Left lung (tissue), 10 donors: ENCODE data around the gene CAMTA1. TPM values are rescaled to one million over a fixed set of nuclear protein-coding genes. Genes with fewer than 3 reads are reported as not detected.

Experiments
- ATAC-seq: fragments of 200-7000 bp; cut with Tn5 transposase; one replicate; pipeline ENCODE4 v1.9.1; 2020; ENCODE audit warnings: moderate library complexity
- DNase-seq, 4 donors: peaks; one replicate each; pipeline ENCODE4 v3.0.0-alpha.2; 2013 to 2020
- H3K27ac ChIP-seq, 2 donors: fragments of 200-600 bp; sonication (generic) in 1 of 2; one replicate each; pipeline versions ENCODE4 v1.5.0 to v1.8.0; 2020 to 2021
- H3K27me3 ChIP-seq, 2 donors: fragments of 200-600 bp; sonication (generic) in 1 of 2; one replicate each; pipeline versions ENCODE4 v1.5.0 to v1.8.0; 2020 to 2021
- H3K36me3 ChIP-seq, 2 donors: fragments of 200-600 bp; sonication (generic) in 1 of 2; one replicate each; pipeline versions ENCODE4 v1.5.0 to v1.8.0; 2020 to 2021
- H3K4me1 ChIP-seq, 2 donors: fragments of 200-600 bp; one replicate each; pipeline ENCODE4 v1.8.0; 2021
- H3K4me3 ChIP-seq, 2 donors: fragments of 200-600 bp; sonication (generic) in 1 of 2; one replicate each; pipeline versions ENCODE4 v1.5.0 to v1.8.0; 2020 to 2021; ENCODE audit warnings: mild to moderate bottlenecking in 1 of 2
- H3K9me3 ChIP-seq, 2 donors: fragments of 200-600 bp; sonication (generic) in 1 of 2; one replicate each; pipeline versions ENCODE4 v1.5.0 to v1.8.0; 2020 to 2021
- intact Hi-C, 2 donors: fragments of 100-400 bp; cut with DNase I; formaldehyde crosslinking; loops; one replicate each; pipeline versions ENCODE4 v1.11.2 to v1.14.2; 2022
- polyA plus RNA-seq, 6 donors: library from polyadenylated mRNA; unstranded; fragments of 120-200 nt; gene quantifications; one replicate each; pipeline ENCODE4 v1.2.1, GENCODE V29; 2013; ENCODE audit not compliant: insufficient read length in 6 of 6
- total RNA-seq, 2 donors: library from RNA; stranded (reverse); fragmentation: NEBNext Ultra II Directional; extraction: Animal tissue kit (Norgen Biotek cat#: 25700); gene quantifications; one replicate each; pipeline ENCODE4 v1.2.1, GENCODE V29; 2021
- TF ChIP-seq, protein P1 (sequence below), 2 donors: fragments of 200-600 bp; sonication (generic) in 1 of 2; IDR thresholded peaks; one replicate each; pipeline versions ENCODE4 v1.5.0 to v1.8.0; 2021; ENCODE audit warnings: antibody characterized with exemption in 2 of 2
- donor health status: DM: no; HTN: yes; CAD: no.
- donor health status: DM: no; HTN: no; CAD: no.

CAMTA1 gene
- total and polyA plus RNA-seq, 8 donors, result 42.7 to 69.1 (median 49.4) TPM

DNA sequence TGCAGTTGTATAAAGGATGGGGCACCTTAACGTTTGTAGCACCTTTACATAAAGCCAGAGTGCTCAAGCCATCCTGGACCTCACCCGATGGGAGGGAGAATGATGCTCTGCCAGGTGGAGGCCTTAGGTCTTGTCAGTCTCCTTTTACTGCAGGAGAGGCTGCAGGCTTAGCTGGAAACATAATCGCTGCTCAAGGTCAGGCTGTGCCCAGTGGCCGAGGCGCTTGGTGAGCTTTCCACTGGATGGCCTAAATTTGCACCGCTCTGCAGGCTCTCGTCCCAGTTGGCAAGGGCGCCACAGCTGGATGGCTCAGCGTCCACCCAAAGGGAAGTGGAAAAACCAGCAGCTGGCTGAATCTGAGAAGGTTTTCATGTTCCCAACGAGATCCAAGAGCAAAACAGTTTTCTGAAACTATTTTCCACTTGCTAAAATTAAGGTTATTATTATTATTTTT is 438.9 kb downstream of the CAMTA1 start:
- Histone ChIP-seq H3K27me3 (peaks cover 0 to 2% of the 10 kb centered on the region in 2 donors), H3K27ac (no peak overlapping the region), H3K4me1 (no peaks in the 10 kb centered on the region), H3K4me3 (no peak overlapping the region), H3K36me3 (no peaks in the 10 kb centered on the region), H3K9me3 (no peaks in the 10 kb centered on the region)
- DNase-seq, result no peak
- TF ChIP-seq, protein P1, sequence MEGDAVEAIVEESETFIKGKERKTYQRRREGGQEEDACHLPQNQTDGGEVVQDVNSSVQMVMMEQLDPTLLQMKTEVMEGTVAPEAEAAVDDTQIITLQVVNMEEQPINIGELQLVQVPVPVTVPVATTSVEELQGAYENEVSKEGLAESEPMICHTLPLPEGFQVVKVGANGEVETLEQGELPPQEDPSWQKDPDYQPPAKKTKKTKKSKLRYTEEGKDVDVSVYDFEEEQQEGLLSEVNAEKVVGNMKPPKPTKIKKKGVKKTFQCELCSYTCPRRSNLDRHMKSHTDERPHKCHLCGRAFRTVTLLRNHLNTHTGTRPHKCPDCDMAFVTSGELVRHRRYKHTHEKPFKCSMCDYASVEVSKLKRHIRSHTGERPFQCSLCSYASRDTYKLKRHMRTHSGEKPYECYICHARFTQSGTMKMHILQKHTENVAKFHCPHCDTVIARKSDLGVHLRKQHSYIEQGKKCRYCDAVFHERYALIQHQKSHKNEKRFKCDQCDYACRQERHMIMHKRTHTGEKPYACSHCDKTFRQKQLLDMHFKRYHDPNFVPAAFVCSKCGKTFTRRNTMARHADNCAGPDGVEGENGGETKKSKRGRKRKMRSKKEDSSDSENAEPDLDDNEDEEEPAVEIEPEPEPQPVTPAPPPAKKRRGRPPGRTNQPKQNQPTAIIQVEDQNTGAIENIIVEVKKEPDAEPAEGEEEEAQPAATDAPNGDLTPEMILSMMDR (IDR thresholded peaks at IDR 0.05), result no peak
- intact Hi-C loops, result no loop called here
- ATAC-seq, result no peak

DNA sequence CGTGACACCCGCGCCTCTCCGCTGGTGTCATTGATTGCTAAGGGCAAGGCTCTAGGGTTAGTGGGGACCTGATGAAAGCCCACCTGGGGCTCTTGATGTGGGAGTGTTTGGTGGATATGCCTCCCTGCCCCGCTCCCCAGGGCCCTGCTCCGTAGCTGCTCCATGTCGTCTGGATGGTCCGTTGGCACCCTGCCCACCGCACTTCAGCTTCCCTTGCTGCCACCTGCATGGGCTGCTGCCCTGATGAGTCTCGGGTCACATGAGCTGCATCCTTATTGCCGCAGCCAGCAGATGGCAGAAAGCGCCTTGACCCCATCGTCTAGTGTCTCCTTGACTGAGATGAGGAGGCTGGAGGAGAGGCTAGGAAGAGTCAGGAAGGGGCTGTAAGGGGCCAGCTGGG is 439.4 kb downstream of the CAMTA1 start:
- TF ChIP-seq, protein P1 (IDR thresholded peaks at IDR 0.05), result no peak
- H3K4me1 ChIP-seq, result no peaks in the 10 kb centered on the region
- ATAC-seq (no peak), DNase-seq (no peak)
- no peaks in the 10 kb centered on the region for H3K9me3 ChIP-seq
- no peak overlapping the region for H3K4me3 ChIP-seq
- no peak overlapping the region for H3K27ac ChIP-seq
- H3K36me3 ChIP-seq, result no peaks in the 10 kb centered on the region
- H3K27me3 ChIP-seq, result no peaks in the 10 kb centered on the region
- intact Hi-C loops, result no loop called here

DNA sequence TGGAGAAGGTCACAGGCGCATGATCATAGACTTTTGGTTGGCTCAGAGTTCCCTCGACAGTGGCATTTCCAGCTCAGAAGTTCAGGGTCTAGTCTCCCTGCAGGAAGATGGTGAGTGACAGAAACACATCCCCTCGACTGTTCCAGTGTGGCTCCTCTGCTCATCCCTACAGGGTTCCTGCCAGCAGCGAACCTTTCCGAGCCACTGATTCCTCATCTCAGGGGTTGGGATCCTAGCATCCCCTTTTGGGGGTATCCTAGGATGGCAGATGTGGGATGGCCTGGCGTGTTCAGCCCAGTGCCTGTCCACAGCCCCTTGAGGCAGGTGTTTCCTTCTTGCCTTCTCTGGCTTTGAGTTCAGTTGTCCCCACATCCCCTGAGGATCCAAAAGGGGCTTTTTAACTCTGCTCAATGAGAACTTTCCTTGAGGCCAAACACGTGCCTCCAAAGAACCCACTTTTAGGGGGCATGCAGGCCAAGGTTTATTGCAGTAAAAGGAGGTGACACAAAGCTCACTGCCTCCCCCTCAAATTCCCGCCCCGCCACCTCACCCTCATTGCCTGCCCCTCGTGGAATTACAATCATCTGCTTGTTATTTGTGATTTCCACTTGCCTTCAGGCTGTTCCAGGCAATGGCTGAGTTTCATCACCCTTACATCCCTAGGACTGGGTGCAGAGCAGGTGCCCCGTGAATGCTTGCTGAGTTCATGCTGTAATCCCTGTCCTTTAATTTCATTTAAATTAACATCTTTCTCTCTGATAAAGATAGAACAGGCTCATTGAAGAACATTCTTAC is 440.7 kb downstream of the CAMTA1 start:
- no peaks in the 10 kb centered on the region for H3K36me3 ChIP-seq
- no peak for DNase-seq
- TF ChIP-seq, protein P1 (IDR thresholded peaks at IDR 0.05), result no peak
- H3K9me3 ChIP-seq, result no peaks in the 10 kb centered on the region
- no peak overlapping the region for H3K4me3 ChIP-seq
- H3K4me1 ChIP-seq, result no peaks in the 10 kb centered on the region
- no peak overlapping the region for H3K27ac ChIP-seq
- intact Hi-C loops, result no loop called here
- no peaks in the 10 kb centered on the region for H3K27me3 ChIP-seq
- ATAC-seq, result no peak

DNA sequence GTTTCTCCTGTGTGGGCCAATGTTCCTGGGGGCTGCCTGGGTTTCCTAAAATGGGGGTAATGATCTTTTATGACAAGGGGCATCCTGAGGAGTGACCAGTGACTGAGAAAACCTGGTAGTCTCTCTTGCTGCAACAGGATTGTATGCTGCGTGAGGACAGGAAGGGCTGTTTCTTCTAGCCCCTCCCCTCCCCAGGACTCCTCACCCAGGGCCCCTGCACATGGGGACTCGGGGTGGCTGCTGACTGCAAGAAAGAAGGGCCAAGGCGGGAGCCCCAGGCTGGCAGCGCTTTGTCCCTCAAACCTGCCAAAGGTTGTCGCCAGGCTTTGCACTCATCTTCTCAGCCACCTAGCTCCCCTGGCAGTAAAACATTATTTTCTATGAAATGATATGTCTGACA is 442.4 kb downstream of the CAMTA1 start:
- Histone ChIP-seq H3K4me1 (no peaks in the 10 kb centered on the region), H3K4me3 (no peak overlapping the region), H3K36me3 (no peaks in the 10 kb centered on the region), H3K9me3 (no peaks in the 10 kb centered on the region), H3K27ac (no peak overlapping the region), H3K27me3 (no peaks in the 10 kb centered on the region)
- intact Hi-C loops, result no loop called here
- no peak for ATAC-seq
- TF ChIP-seq, protein P1 (IDR thresholded peaks at IDR 0.05), result no peak
- DNase-seq, result no peak

- no peak overlapping the region for H3K27ac ChIP-seq
- H3K9me3 ChIP-seq, result no peaks in the 10 kb centered on the region
- TF ChIP-seq, protein P1 (IDR thresholded peaks at IDR 0.05), result no peak
- no peak for ATAC-seq
- H3K27me3 ChIP-seq, result no peaks in the 10 kb centered on the region
- no peaks in the 10 kb centered on the region for H3K4me1 ChIP-seq
- no peak overlapping the region for H3K4me3 ChIP-seq
- no peaks in the 10 kb centered on the region for H3K36me3 ChIP-seq
- DNase-seq, result no peak
- intact Hi-C loops, result no loop called here
Observed at GRCh38 chr1:7228252-7228961, 443.2 kb downstream of the CAMTA1 start.
